Keratinocyte (primary cell): Measurements from ENCODE around the gene TMEM94.

Experiments
- CTCF ChIP-seq, 3 experiments: IDR thresholded peaks in 1 of 3; conservative IDR thresholded peaks in 1 of 3; optimal IDR thresholded peaks in 1 of 3; 2 replicates in 2 of 3; 3 replicates in 1 of 3; pipeline versions ENCODE3 to v1.5.1; 2011; ENCODE audit warnings: low read length in 3 of 3, mild to moderate bottlenecking in 3 of 3, moderate library complexity in 2 of 3, control low read depth in 1 of 3, inconsistent platforms in 1 of 3; ENCODE audit not compliant: insufficient read depth in 2 of 3; ENCODE audit errors: extremely low read depth in 1 of 3
- EZH2 ChIP-seq: IDR thresholded peaks from one replicate; pipeline ENCODE4 v1.6.1; 2012; ENCODE audit warnings: inconsistent platforms, mild to moderate bottlenecking, low read length, moderate library complexity

- TF ChIP-seq CTCF (optimal IDR thresholded peaks at IDR 0.05 in 1 of 3, IDR thresholded peaks at IDR 0.05 in 1 of 3, conservative IDR thresholded peaks at IDR 0.05 in 1 of 3; ENCODE audit: extremely low read depth in 1 of 3, insufficient read depth in 2 of 3, low read length in 3 of 3) (no peak), EZH2 (no peak)
Measured at GRCh38 chr17:75523647-75524046, 67.2 kb downstream of the TMEM94 start.
